ENCODE results near the gene ADAMTS17.
"Not testable (repeated sequence)": the region's sequence is repeated elsewhere in the genome, so short reads cannot be mapped to it uniquely, and the experiment has no call there.

The ADAMTS17 gene

DNA sequence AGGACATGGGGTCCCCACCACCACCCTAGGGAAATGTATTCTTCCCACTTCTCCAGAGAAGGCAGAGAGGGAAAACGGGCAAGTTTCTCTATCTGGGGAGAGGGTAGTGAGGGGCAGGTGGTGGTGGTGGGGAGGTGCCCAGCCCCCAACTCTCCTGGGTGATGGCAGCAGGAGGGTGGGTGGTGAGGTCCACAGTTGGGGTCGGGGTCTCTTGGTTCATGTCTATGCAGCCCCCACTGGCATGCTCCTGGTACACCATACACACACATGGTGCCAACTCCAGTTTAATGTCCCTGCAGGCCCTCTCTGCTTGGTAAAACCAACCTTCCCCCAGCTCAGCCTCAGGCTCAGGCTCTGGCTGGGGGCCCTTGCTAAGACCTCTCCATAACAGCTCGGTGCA is 354.1 kb downstream of the ADAMTS17 start:
- DNase-seq (ENCODE audit: low spot score) = no peak

DNA sequence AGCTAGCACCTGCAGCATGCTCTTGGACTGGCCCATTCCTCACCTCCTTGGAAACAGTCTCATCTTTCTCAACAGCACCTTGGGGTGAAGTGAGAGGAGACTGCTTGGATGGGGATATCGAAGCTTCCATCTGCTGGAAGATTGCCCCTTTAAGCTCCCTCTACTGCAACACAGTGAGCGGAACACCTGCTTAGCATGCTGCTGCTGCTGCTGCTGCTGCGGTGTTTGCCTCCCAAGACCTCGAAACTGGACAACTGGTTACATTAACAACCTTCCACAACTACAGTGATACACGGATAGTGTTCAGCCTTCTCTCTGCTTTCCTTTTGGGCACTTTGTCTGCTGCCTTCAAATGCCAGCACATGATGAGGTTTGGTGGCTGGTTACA is 354.7 kb downstream of the ADAMTS17 start:
- no peak for DNase-seq (ENCODE audit: low spot score)

DNA sequence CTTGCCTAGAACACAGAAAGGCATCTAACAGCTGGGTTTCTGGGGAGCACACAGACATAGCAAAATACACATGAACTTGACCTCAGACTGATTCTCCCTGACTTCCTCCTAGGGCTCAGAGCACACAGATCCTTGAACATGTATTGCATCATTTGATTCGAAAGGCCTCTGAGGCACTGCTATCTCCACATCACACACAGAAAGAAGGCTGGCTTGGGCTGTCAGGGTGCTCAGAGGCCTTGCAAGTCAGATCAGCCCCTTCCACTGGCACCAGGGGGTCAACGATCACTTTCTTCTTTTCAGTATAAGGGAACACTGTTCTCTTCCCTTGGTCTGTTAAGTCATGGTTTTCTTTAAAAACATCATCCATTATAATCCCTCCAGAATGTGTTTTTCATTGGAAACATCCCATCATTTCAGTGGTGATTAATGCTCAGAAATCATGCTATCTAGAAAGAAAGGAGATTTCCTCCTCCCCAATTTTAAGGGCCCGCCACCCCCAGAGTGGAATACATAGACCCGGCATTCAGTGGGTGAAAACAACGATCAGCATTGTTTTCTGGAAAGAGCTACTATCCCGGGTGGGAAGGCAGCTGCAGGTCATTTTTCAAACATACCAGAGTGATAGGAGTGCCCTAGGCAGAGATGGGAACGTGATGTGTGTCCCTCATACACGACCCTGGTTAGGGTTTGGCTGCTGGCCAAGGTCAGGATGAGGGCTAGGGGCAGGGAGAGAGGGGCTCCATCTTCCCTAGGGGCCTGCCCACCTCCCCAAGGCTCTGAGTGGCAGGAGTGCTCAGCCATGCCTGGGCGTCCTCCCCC is 355.3 kb downstream of the ADAMTS17 start:
- DNase-seq (ENCODE audit: low spot score) = no peak

DNA sequence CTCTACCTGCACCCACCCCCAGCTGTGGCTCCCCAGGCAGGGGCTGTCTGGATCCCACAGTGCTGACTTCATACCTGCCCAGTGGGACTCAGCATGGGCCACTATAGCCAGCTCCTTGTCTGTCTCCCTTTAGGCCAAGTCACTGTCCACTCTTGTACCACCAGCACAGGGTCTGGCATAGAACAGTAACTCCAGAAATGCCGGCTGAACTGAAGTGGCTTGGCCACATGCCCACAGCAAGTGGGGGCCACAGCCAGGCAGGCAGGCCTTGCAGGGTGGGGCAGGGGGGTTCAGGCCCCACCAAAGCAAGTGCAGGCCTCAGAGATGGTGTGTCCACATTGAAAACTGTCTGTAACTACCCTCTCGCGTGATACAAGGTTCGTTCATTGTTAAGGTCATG is 355.9 kb downstream of the ADAMTS17 start:
- DNase-seq (ENCODE audit: low spot score) = no peak

DNA sequence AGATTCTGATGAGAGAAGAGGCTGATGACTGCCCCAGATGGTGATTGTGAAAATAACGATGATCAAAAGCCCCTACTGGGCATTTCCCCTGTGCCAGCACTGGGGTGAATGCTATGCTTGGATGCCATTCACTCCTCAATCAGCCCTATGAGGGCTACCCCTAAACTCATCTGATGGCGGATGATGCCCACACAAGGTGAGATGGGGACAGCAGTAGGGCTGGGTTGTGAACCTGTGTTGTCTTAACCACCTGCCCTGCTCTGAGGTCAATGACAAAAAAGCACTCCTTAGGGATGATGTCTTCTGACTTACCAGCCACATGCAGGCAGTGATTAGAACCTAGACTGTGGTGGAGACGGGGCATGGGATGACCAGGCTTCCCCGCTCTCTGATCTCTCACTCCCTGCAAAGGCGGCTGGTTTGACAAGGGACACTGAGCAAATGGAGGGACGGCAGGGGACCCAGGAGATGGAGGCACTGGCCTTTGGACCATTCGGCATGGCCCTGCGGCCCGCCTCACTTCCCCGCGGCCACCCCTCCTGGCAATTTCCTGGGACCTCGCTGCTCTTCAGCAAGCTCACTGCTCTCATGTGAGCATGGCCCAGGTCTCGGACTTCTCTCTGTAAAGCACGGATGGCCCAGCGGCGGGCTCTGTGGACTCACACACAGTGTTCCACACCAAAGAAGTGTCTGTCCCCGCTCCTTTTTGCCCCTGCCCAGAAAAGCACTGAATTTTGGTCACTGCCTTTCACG is 357.1 kb downstream of the ADAMTS17 start:
- DNase-seq (ENCODE audit: low spot score) = no peak

DNA sequence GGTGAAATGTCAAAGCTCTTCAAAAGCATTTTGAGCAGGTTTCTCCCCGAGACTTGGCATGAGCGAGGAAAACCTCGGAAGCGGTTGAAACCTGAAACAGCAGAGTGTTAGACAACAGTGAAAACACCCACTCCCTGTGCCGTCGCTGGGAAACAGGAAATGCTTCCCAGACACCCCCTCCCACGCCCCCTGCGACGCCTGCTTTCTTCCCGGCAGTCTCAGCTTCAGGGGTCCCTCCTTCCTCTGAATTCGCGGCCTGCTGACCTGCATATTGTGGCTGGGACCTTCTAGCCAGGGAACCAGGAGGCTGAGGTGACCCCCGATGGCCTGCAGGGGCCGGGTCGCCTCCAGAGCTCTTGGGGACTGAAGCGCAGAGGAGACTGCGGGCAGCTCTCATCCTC is 357.9 kb downstream of the ADAMTS17 start:
- peak; percentile 38 for DNase-seq (ENCODE audit: low spot score)

DNA sequence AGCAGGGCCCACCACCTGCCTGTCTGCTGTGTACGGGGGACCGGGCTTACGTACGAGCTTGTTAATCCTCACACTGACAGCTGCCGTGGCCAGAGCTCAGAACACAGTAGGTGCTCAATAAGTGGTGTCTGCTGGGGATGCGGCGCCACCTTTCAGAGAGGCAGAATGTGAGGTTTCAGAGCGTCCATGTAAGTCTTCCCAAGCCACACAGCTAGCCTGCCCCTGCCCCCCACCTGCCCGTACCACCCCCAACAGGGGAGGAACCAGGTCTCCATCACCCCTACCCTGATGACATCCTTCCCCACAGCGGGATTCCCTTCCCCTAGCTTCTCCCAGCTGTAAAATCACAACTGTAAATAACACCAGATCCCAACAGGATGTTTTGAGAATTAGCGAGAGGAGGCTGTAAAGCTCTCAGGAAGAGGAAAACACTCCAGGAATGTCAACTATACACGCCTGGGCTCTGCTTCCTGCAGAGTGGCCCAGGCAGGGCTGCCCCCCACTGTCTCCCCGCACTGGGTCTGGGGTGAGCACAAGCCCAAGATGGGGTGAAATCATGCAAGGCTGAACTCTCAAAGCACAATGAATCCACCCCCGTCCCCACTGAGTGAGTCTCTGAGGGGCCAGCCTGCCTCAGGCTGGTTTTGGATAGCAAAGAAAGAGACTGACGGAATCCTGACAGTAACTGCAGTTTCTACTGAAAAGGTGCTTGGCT is 358.4 kb downstream of the ADAMTS17 start:
- peak; percentile 48 for DNase-seq (ENCODE audit: low spot score)

DNA sequence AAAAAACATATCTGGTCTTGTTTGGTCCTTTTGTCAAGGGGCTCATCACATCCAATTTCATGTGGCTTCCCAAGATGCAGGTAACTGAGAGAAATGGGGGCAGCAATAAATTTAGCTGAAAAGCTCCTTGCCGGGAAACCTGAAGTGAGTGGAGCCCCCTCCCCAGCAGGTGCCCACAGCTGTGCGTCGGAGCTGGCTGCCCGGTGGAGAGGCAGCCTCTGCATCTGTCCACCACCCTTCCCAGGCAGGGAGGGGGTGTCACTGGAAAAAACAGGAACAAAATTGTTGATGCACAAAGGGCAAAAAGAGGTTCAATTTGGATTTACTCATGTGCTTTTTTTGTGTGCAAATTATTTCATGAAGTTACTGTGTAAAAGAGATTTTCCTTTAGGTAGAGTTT is 359.1 kb downstream of the ADAMTS17 start:
- DNase-seq (ENCODE audit: low spot score) = no peak

DNA sequence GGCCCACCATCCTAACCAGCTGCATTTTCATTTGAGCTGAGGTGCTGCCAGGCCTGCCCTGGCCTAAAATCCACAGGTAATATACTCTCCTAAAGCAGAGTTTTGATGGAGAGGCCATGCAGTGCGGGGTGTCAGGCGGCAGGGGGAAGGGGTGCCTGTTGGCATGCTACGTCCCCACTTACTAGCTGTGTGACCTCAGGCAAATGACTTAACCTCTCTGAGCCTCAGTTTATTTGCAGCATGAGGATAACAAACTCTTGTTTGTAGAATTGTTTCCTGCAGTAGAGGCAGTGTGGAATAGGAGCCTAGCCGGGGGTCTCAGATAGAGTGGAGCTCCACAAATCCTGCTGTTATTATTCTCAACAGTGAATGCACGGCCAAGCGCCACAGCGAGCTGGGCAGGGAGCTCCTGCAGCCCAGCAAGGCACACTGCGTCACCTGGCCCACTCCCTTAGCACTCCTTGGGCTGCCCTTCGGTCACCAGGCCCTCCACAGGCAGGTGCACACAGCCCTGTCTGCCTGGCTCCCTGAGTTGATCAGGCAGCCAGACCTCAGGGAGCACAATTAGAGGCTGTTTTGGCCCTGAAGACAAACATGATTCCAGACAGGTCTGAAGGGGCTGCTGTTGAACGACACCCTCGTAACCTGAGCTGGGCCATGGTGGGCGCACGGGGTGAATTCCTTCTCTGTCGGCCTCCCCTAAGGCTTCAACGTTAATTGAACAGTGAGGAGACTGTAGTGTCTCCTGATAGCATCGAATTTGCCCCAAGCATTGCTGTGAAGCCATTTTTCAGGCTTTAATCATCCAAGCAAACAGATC is 359.7 kb downstream of the ADAMTS17 start:
- no peak for DNase-seq (ENCODE audit: low spot score)

DNA sequence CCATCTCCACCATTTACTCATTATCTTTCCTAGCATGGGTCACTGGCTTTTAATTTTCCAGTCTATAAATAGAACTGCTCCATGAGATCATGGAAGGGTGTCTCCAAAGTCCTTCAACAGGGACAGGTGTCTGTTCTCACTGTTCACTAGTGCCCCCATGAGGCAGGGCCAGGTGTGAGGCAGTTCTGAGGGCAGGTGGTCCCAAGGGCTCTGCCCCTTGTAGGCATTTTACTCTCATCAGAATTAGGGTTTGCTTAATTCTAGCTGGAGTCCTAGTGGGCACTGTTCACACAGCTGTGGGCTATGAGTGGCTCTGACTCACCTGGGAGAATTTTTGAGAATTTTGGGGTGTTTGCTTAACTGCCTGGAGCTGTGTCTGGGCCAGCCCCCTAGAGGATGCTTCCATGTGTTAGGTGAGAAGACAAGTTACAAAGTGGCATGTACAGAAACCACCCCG is 360.6 kb downstream of the ADAMTS17 start:
- DNase-seq (ENCODE audit: low spot score) = no peak

DNA sequence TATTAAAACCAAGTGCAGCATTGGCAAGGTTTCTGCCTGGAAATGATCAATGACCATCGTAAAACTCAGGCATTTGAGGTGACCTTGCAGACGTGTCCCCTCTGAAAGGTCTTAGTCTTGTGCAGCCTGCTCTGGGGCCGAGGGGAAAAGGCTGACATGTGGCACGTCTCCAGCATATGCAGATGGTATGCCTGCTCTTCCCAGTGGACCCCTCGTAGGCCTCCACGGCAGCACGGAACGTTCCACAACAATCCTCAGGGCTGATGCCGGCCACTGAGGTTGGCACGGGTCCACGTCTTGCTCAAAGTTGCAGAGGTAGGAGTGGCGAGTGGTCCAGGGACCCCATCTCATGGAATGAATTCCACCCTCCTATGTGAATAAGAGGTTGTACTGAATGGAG is 361.0 kb downstream of the ADAMTS17 start:
- no peak for DNase-seq (ENCODE audit: low spot score)

DNA sequence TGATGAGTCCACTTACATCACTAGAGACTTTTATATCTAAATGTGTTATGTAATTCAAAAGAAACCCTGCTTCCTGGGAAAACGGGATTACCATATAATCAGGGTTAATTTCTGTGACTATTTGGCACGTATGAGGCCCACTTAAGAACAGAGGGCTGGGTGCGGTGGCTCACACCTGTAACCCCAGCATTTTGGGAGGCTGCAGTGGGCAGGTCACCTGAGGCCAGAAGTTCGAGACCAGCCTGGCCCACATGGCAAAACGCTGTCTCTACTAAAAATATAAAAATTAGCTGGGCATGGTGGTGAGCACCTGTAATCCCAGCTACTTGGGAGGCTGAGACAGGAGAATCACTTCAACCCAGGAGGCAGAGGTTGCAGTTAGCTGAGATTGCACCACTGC is 361.9 kb downstream of the ADAMTS17 start:
- not testable (repeated sequence) for DNase-seq (ENCODE audit: low spot score)

DNA sequence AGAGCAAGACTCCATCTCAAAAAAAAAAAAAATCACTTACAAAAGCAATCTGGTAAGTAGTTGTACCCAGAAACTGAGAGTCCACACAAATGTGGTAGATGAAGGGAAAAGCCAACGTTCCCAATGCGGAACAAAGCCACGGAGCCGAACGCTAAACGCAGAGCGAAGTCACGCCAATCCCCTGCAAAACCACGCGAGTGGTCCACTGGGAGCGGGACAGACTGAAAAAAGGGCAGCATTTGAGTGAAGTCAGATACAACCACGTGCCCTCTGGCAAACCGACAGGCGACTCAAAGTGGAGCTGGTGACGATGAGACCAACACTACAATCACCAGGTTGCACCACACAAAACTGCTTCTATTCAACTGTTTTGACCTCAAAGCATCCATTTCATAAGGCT is 362.4 kb downstream of the ADAMTS17 start:
- DNase-seq (ENCODE audit: low spot score) = no peak

DNA sequence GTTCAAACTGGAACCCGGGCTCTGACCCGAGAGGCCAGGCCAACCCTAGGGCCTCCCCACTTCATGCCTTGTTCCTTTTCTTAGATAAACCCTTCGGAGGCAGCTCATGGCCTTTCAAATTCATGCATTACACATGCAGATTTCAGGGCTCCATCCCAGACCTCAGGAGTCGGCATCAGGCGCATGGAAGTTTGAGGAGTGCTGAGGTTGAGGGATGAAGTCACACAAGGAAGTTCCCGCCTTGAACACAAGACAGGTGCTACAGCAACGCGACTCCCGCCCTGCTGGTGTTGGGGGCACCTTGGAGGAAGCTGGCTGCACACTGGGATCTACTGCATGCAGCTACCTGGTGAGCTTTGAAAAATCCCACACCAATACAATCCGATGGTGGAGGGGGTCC is 363.3 kb downstream of the ADAMTS17 start:
- no peak for DNase-seq (ENCODE audit: low spot score)

DNA sequence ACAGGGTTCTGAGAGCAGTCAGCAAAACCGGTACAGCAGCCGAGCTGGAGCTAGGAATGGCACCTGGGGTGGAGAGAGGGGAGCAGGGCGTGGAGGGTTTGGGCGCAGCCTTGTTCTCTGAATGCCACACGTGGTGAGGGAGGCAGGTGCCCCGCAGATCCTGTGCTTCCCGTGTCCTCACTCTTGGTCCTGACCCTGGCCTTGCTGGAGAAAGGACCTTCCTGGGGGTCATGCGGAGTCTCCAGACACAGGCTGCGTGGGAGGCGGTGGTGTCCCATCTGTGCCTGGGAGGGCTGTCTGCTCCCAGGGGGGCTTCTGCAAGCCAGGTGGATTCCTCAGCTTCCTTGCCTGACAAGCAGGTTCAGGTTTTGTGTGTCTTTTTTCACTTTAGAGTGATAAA is 363.8 kb downstream of the ADAMTS17 start:
- no peak for DNase-seq (ENCODE audit: low spot score)

DNA sequence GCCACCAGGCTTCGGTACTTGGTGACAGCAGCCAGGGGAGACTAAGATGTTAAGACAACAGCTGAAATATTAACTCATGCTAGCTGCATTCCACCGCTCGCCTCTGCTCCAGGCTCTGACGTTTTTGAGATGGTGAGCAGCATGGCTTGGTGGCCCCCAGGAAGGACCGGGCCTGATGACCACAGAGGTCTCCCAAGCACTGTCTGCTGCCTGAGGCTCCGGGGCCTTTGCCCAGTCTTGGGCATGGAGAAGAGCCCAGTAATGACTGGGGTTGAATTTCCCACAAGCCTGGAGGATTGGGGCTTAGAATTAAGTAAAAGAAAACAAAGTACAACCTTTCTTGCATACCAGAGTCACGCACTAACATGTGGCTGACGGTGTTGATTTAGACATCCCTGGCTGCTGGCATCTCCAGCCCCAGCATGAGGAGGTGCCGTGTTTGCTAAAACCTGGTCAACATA is 364.9 kb downstream of the ADAMTS17 start:
- no peak for DNase-seq (ENCODE audit: low spot score)

DNA sequence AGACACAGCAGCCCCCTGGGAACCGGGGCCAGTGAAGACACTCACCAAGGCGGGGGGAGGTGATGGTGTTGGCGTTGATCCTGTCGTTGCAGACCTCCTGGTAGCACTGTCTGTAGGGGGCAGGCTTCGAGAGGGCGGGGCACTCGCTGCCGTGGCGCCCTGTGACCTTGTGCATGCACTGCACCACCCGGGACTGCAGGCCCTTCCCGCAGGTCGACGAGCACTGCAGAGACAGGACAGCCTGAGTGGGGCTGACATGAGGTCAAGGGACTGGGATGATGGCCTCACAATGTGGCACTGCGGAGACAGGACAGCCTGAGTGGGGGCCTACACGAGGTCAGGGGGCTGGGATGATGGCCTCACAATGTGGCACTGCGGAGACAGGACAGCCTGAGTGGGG is 365.8 kb downstream of the ADAMTS17 start:
- DNase-seq (ENCODE audit: low spot score) = no peak

DNA sequence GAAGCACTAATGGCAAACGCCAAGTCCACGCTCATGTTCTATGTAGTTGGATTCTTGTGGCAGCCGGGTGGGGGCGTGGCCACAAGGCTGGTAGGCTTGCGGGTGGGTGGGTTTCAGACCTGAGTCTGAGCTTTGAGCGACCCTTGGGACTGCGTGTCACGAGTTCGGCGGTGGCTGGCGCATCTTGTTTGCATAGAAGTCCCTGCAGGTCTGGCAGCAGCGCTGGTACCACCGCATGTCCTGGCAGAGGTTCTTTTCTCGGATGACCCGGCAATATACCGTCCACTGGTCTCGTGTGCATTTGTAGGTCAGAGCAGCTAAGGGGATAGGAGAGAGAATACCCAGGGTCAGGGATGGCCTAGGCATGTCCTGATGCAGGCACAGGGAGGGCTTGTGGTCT is 367.5 kb downstream of the ADAMTS17 start:
- DNase-seq (ENCODE audit: low spot score) = no peak

DNA sequence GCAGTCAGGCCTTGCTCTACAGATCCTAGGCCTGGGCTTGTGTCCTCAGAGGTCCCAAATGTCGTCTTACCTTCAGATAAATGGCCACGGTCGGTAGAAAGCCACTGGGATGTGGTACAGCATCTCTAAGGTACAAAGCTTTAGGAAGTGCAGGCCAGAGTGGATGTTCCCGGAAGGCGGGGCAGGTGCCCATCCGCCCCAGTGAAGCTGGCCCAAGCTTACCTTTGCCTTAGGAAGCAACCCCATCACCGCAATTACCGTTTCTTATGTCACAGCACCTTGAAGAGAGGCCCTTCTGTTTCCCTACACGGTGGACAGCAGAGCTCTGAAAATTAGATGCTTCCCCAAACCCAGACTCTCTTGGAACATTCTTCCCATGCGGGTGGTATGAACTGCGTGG is 368.4 kb downstream of the ADAMTS17 start:
- no peak for DNase-seq (ENCODE audit: low spot score)

DNA sequence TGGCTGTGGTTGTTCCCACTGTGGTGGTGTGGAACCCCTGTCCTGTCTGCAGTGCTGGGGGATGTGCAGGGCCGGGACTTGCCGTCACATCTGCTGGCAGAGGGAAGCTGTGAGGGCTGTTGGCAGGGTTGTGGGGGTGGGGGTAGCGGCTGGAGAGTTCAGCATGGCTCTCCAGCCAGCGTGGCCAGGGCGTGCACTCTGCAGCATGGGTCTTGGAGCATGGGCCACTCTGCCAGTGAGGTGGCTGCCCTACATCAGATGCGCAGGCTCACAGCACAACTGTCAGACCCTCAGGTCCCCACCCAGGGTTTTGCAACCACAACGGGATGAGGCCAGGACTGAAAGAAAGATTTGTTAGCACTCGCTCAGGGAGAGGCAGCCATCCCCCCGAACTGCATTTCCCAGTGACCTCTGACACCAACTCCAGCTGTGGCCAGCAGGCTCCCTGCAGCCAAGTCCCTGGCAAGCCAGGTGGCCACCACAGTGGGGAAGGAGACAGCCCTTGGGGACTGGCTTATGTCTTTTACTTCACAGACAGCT is 370.8 kb downstream of the ADAMTS17 start:
- DNase-seq (ENCODE audit: low spot score) = no peak

DNA sequence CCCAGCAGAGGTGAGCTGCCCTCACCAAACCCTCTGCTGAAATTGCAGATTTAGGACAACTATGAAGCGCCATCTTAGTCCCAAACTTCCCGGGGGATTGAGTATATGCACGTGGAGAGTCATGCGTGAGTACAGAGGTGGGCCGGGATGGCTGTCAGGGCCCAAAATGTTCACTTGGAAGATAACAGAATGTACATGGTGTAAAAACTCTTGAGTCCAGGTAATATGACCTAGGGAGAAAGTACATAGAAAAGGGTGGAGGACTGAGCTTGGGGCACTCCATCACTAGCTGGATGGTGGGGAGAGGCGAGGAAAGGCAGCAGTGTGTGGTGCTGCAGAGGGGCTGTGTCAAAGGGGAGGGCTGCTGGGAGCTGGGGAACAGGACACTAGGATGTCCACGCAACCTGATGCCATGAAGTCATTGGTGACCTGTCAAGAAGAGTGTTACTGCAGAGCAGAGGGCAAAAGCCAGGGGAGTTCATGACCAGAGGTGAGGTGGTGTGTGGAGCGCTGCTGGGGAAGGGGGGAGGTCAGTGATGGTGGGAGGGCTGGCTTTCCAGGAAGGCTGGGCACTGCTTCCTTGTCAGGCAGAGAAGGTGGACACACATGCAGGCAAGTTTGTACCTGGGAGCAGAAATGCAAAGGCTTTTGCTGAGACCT is 372.4 kb downstream of the ADAMTS17 start:
- no peak for DNase-seq (ENCODE audit: low spot score)
